ENCODE data around the gene TBC1D14.

The TBC1D14 gene

DNA sequence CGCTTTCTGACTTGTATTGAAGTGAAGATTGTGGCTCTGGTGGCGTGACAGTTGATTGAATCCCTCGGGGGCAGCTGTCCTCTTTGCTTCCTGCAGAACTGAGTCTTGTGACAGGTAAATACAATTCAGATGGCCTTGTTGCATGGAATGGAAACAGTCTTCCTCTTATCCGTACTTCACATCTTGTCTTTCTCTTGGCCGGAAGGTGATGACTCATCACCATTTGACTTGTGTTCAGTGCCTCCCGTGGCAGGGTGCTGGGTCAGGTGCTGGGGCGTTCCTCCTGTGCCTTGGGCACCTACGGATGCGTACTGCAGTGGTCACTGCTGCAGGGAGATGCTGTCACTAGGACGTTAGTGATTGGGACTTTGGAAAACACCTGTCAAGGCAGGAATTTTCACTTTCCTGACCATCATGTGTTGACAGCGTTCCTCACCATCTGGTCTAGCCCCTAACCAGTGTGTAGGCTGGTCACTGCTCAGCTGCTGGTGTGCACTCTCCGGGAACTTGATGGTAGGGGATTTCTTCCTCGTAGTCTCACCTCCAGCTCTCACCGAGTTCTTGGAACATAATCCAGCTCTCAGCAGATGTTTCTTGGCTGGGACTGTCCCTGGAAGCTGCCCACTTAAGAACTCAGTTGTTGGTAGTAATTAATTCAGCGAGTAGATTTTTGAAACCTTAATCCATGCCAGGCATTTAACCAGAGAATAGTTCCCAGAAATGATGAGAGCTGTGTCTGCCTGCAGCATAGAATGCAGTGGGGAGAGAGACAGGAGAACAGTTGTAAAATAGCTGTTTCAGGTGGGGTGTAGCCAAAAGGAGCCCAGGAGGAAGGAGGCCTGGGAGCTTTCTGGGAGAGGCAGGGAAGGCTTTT, 7.2 kb downstream of the TBC1D14 start:
- DNase-seq, result peak; percentile 61 to 64 (median 64)

GRCh38 chr4:6917461-6918271, 8.0 kb downstream of the TBC1D14 start:
- H3K27me3 ChIP-seq (replicated peaks; ENCODE audit: control insufficient read depth, insufficient read depth, low read length, poor library complexity, severe bottlenecking), result no peaks in the 10 kb centered on the region
- H3K36me3 ChIP-seq (ENCODE audit: control insufficient read depth, insufficient read depth, low read length), result no peaks in the 10 kb centered on the region
- no peaks in the 10 kb centered on the region for H3K9me3 ChIP-seq (ENCODE audit: control insufficient read depth, low read length)
- DNase-seq, result no peak
- peak overlapping the region; percentile 13 for H3K4me3 ChIP-seq (ENCODE audit: insufficient read depth, low read depth, low read length, poor library complexity, severe bottlenecking)
- H3K4me1 ChIP-seq (ENCODE audit: control insufficient read depth, insufficient read depth, low read length, poor library complexity, severe bottlenecking), result peaks cover 43% of the 10 kb centered on the region
- H3K27ac ChIP-seq (ENCODE audit: insufficient read depth, low read length, poor library complexity, severe bottlenecking), result peak overlapping the region; percentile 64

More for the DNA sequence above, 7.2 kb downstream of the TBC1D14 start:
- Histone ChIP-seq H3K9me3 (ENCODE audit: control insufficient read depth, low read length) (no peaks in the 10 kb centered on the region), H3K36me3 (ENCODE audit: control insufficient read depth, insufficient read depth, low read length) (no peaks in the 10 kb centered on the region), H3K4me1 (ENCODE audit: control insufficient read depth, insufficient read depth, low read length, poor library complexity, severe bottlenecking) (peaks cover 50% of the 10 kb centered on the region), H3K27me3 (replicated peaks; ENCODE audit: control insufficient read depth, insufficient read depth, low read length, poor library complexity, severe bottlenecking) (no peaks in the 10 kb centered on the region), H3K4me3 (ENCODE audit: insufficient read depth, low read depth, low read length, poor library complexity, severe bottlenecking) (peak overlapping the region; percentile 5), H3K27ac (ENCODE audit: insufficient read depth, low read length, poor library complexity, severe bottlenecking) (peak overlapping the region; percentile 64)

DNA sequence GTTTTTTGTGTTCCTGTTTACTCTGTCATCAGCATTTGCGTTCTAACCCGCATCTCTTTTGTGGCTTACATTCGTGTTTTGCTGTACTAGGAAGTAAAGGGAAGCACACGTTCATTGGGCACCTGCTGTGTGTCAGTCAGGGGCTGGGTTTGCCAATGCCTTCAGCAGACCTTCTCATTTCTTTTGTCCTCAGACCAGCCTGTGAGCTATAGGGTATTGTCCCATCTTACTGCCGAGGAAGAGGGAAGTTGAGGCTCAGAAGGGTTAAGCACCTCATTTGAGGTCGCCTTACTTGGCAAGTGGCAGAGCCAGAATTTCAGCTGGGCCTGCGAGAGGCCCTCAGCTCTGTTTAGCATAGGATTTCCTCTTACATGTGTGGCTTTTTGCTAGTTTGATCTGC, 8.7 kb downstream of the TBC1D14 start:
- peak overlapping the region; percentile 64 for H3K27ac ChIP-seq (ENCODE audit: insufficient read depth, low read length, poor library complexity, severe bottlenecking)
- no peaks in the 10 kb centered on the region for H3K9me3 ChIP-seq (ENCODE audit: control insufficient read depth, low read length)
- peaks cover 2% of the 10 kb centered on the region for H3K36me3 ChIP-seq (ENCODE audit: control insufficient read depth, insufficient read depth, low read length)
- H3K27me3 ChIP-seq (replicated peaks; ENCODE audit: control insufficient read depth, insufficient read depth, low read length, poor library complexity, severe bottlenecking), result no peaks in the 10 kb centered on the region
- H3K4me3 ChIP-seq (ENCODE audit: insufficient read depth, low read depth, low read length, poor library complexity, severe bottlenecking), result no peak overlapping the region
- H3K4me1 ChIP-seq (ENCODE audit: control insufficient read depth, insufficient read depth, low read length, poor library complexity, severe bottlenecking), result peaks cover 43% of the 10 kb centered on the region
- no peak for DNase-seq

- Histone ChIP-seq H3K27ac (ENCODE audit: insufficient read depth, low read length, poor library complexity, severe bottlenecking) (peak overlapping the region; percentile 33), H3K4me1 (ENCODE audit: control insufficient read depth, insufficient read depth, low read length, poor library complexity, severe bottlenecking) (peaks cover 41% of the 10 kb centered on the region), H3K27me3 (replicated peaks; ENCODE audit: control insufficient read depth, insufficient read depth, low read length, poor library complexity, severe bottlenecking) (no peaks in the 10 kb centered on the region), H3K9me3 (ENCODE audit: control insufficient read depth, low read length) (no peaks in the 10 kb centered on the region), H3K36me3 (ENCODE audit: control insufficient read depth, insufficient read depth, low read length) (peaks cover 18% of the 10 kb centered on the region), H3K4me3 (ENCODE audit: insufficient read depth, low read depth, low read length, poor library complexity, severe bottlenecking) (no peak overlapping the region)
- DNase-seq, result no peak
Observed at GRCh38 chr4:6920171-6920570, 10.5 kb downstream of the TBC1D14 start.

GRCh38 chr4:6923507-6923906, 13.9 kb downstream of the TBC1D14 start:
- H3K36me3 ChIP-seq (ENCODE audit: control insufficient read depth, insufficient read depth, low read length), result peaks cover 18% of the 10 kb centered on the region
- peaks cover 41% of the 10 kb centered on the region for H3K4me1 ChIP-seq (ENCODE audit: control insufficient read depth, insufficient read depth, low read length, poor library complexity, severe bottlenecking)
- no peaks in the 10 kb centered on the region for H3K9me3 ChIP-seq (ENCODE audit: control insufficient read depth, low read length)
- no peak overlapping the region for H3K27ac ChIP-seq (ENCODE audit: insufficient read depth, low read length, poor library complexity, severe bottlenecking)
- H3K27me3 ChIP-seq (replicated peaks; ENCODE audit: control insufficient read depth, insufficient read depth, low read length, poor library complexity, severe bottlenecking), result no peaks in the 10 kb centered on the region
- no peak for DNase-seq
- no peak overlapping the region for H3K4me3 ChIP-seq (ENCODE audit: insufficient read depth, low read depth, low read length, poor library complexity, severe bottlenecking)

DNA sequence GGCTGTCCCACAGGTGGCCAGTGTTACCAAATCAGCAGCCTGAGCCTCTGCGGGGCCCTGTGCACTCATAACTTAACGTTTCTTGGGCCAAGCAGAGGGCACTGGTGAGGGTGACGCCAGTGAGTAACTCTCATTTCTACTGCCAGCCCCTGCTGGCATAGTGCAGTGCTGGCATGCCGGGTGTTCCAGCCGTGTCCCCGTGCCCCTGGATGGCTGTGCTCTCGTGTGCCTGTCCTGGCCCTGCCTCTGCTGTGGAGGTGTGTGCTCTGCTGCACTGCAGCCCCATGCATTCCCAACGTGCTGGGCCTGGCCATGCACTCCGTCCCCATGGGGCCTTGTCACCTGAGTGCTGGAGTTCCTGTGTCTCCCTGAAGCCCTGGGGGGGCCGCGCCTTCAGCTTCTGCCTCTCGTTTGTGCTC, 14.7 kb downstream of the TBC1D14 start:
- H3K27me3 ChIP-seq (replicated peaks; ENCODE audit: control insufficient read depth, insufficient read depth, low read length, poor library complexity, severe bottlenecking), result no peaks in the 10 kb centered on the region
- peaks cover 33% of the 10 kb centered on the region for H3K4me1 ChIP-seq (ENCODE audit: control insufficient read depth, insufficient read depth, low read length, poor library complexity, severe bottlenecking)
- H3K27ac ChIP-seq (ENCODE audit: insufficient read depth, low read length, poor library complexity, severe bottlenecking), result no peak overlapping the region
- H3K9me3 ChIP-seq (ENCODE audit: control insufficient read depth, low read length), result no peaks in the 10 kb centered on the region
- DNase-seq, result no peak
- peaks cover 18% of the 10 kb centered on the region for H3K36me3 ChIP-seq (ENCODE audit: control insufficient read depth, insufficient read depth, low read length)
- no peak overlapping the region for H3K4me3 ChIP-seq (ENCODE audit: insufficient read depth, low read depth, low read length, poor library complexity, severe bottlenecking)

- Histone ChIP-seq H3K4me3 (ENCODE audit: insufficient read depth, low read depth, low read length, poor library complexity, severe bottlenecking) (peak overlapping the region; percentile 2), H3K27me3 (replicated peaks; ENCODE audit: control insufficient read depth, insufficient read depth, low read length, poor library complexity, severe bottlenecking) (no peaks in the 10 kb centered on the region), H3K36me3 (ENCODE audit: control insufficient read depth, insufficient read depth, low read length) (peaks cover 18% of the 10 kb centered on the region), H3K27ac (ENCODE audit: insufficient read depth, low read length, poor library complexity, severe bottlenecking) (peak overlapping the region; percentile 16), H3K4me1 (ENCODE audit: control insufficient read depth, insufficient read depth, low read length, poor library complexity, severe bottlenecking) (peaks cover 33% of the 10 kb centered on the region), H3K9me3 (ENCODE audit: control insufficient read depth, low read length) (no peaks in the 10 kb centered on the region)
- peak in 1 of 3 donors; percentile 8 for DNase-seq
Observed at GRCh38 chr4:6925357-6925836, 15.8 kb downstream of the TBC1D14 start.

DNA sequence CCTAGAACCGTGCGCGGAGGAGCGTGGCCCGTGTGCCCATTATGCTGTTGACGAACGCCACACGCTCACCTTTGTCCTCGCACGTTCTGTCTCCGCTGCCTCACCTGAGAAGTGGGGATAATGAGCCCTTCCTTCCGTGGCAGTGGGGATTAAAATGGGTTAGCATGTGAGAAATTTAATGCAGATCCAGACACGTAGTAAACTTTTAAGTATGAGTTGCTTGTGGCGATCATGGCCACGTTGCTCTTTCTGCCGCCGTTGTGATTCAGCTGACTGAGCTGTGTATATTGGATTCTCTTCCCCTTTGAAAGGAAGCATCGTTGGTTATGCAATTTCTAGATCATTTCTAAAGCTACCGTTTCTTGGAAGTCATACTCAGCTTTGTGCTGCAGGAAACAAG, 16.5 kb downstream of the TBC1D14 start:
- Histone ChIP-seq H3K27ac (ENCODE audit: insufficient read depth, low read length, poor library complexity, severe bottlenecking) (peak overlapping the region; percentile 16), H3K36me3 (ENCODE audit: control insufficient read depth, insufficient read depth, low read length) (peaks cover 18% of the 10 kb centered on the region), H3K4me1 (ENCODE audit: control insufficient read depth, insufficient read depth, low read length, poor library complexity, severe bottlenecking) (peaks cover 33% of the 10 kb centered on the region), H3K4me3 (ENCODE audit: insufficient read depth, low read depth, low read length, poor library complexity, severe bottlenecking) (peak overlapping the region; percentile 19), H3K27me3 (replicated peaks; ENCODE audit: control insufficient read depth, insufficient read depth, low read length, poor library complexity, severe bottlenecking) (no peaks in the 10 kb centered on the region), H3K9me3 (ENCODE audit: control insufficient read depth, low read length) (no peaks in the 10 kb centered on the region)
- no peak for DNase-seq

DNA sequence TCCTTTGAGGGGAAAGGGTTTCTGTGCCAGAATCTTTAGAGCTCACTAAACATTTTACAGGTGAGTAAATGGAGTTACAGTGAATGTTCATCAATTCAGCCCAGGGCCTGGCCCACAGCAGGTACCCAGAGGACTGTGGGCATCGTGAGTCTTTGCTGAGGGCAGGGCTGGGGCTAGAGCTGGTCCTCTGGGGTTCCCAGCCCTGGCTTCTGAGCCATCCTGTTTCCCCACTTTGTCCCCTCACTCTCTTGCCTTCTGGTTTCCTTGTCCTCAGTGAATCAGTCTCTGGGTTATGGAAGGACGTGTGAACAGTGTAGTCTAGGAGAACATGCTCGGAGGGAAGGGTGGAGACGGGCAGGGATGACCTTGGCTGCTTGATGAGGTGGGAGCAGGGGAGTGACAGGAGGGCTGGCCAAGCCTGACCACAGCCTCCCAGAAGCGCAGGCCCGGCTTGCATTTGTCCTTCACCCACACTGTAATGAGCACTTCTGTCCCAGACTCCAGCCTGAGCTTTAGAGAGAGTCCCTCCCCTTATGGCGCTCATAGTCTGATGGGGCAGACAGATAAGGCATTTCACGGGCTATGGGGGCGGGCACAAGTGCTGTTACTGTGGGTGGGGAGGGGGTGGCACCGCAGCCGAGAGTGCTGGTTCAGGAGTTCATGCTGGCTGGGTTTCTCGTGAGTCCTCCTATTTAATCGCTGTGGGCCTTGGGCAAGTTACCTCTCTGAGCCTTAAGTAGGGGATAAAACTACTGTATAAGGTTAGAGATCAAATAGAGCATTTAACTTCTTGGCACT, 17.3 kb downstream of the TBC1D14 start:
- no peaks in the 10 kb centered on the region for H3K9me3 ChIP-seq (ENCODE audit: control insufficient read depth, low read length)
- peak; percentile 59 to 67 (median 63) for DNase-seq
- peaks cover 33% of the 10 kb centered on the region for H3K4me1 ChIP-seq (ENCODE audit: control insufficient read depth, insufficient read depth, low read length, poor library complexity, severe bottlenecking)
- peaks cover 18% of the 10 kb centered on the region for H3K36me3 ChIP-seq (ENCODE audit: control insufficient read depth, insufficient read depth, low read length)
- H3K4me3 ChIP-seq (ENCODE audit: insufficient read depth, low read depth, low read length, poor library complexity, severe bottlenecking), result peak overlapping the region; percentile 19
- peak overlapping the region; percentile 32 for H3K27ac ChIP-seq (ENCODE audit: insufficient read depth, low read length, poor library complexity, severe bottlenecking)
- H3K27me3 ChIP-seq (replicated peaks; ENCODE audit: control insufficient read depth, insufficient read depth, low read length, poor library complexity, severe bottlenecking), result no peaks in the 10 kb centered on the region

Data from effector memory CD4-positive, alpha-beta T cell (primary cell).